Measurements from ENCODE around the gene UGCG.
A peak's percentile ranks its signal among the peaks of the same experiment; 100 is the strongest.
"Not testable (repeated sequence)": the region's sequence is repeated elsewhere in the genome, so short reads cannot be mapped to it uniquely, and the experiment has no call there.

UGCG gene

GRCh38 chr9:111919875-111920274 lies 23.3 kb downstream of the UGCG start:
- no peak for DNase-seq (ENCODE audit: low read depth, low spot score)

- no peak for DNase-seq (ENCODE audit: low read depth, low spot score)
These were observed 23.9 kb downstream of the UGCG start for GRCh38 chr9:111920531-111920930.

- DNase-seq (ENCODE audit: low read depth, low spot score), result no peak
These were observed 25.9 kb downstream of the UGCG start for GRCh38 chr9:111922324-111923013.

- no peak for DNase-seq (ENCODE audit: low read depth, low spot score)
These were observed 27.7 kb downstream of the UGCG start for GRCh38 chr9:111924281-111924680.

- DNase-seq (ENCODE audit: low read depth, low spot score), result no peak
These were observed 28.6 kb downstream of the UGCG start for GRCh38 chr9:111925017-111925770.

GRCh38 chr9:111925784-111926183 lies 29.2 kb downstream of the UGCG start:
- DNase-seq (ENCODE audit: low read depth, low spot score), result no peak

GRCh38 chr9:111926421-111926875 lies 29.8 kb downstream of the UGCG start:
- DNase-seq (ENCODE audit: low read depth, low spot score), result peak; percentile 89

- DNase-seq (ENCODE audit: low read depth, low spot score), result no peak
These were observed 31.7 kb downstream of the UGCG start for GRCh38 chr9:111928359-111928720.

GRCh38 chr9:111934747-111935146 lies 38.1 kb downstream of the UGCG start:
- DNase-seq (ENCODE audit: low read depth, low spot score), result no peak

- DNase-seq (ENCODE audit: low read depth, low spot score), result no peak
These were observed 39.8 kb downstream of the UGCG start for GRCh38 chr9:111936391-111936790.

- DNase-seq (ENCODE audit: low read depth, low spot score), result no peak
These were observed 40.7 kb downstream of the UGCG start for GRCh38 chr9:111937301-111937700.

GRCh38 chr9:111937781-111938426 lies 41.3 kb downstream of the UGCG start:
- no peak for DNase-seq (ENCODE audit: low read depth, low spot score)

GRCh38 chr9:111938427-111938800 lies 41.8 kb downstream of the UGCG start:
- DNase-seq (ENCODE audit: low read depth, low spot score), result no peak

- no peak for DNase-seq (ENCODE audit: low read depth, low spot score)
These were observed 42.7 kb downstream of the UGCG start for GRCh38 chr9:111939322-111939721.

GRCh38 chr9:111940697-111941096 lies 44.1 kb downstream of the UGCG start:
- no peak for DNase-seq (ENCODE audit: low read depth, low spot score)

- no peak for DNase-seq (ENCODE audit: low read depth, low spot score)
These were observed 46.6 kb downstream of the UGCG start for GRCh38 chr9:111943200-111943599.

GRCh38 chr9:111943746-111944145 lies 47.1 kb downstream of the UGCG start:
- no peak for DNase-seq (ENCODE audit: low read depth, low spot score)

GRCh38 chr9:111944241-111944866 lies 47.7 kb downstream of the UGCG start:
- no peak for DNase-seq (ENCODE audit: low read depth, low spot score)

GRCh38 chr9:111945216-111945615 lies 48.6 kb downstream of the UGCG start:
- no peak for DNase-seq (ENCODE audit: low read depth, low spot score)

- DNase-seq (ENCODE audit: low read depth, low spot score), result not testable (repeated sequence)
These were observed 51.5 kb downstream of the UGCG start for GRCh38 chr9:111948109-111948508.

GRCh38 chr9:111948951-111949350 lies 52.3 kb downstream of the UGCG start:
- DNase-seq (ENCODE audit: low read depth, low spot score), result no peak

- no peak for DNase-seq (ENCODE audit: low read depth, low spot score)
These were observed 53.3 kb downstream of the UGCG start for GRCh38 chr9:111949919-111950318.

All from smooth muscle cell of the brain vasculature (primary cell).